NCI-H82 treated with DMSO at 0.1 percent for 48 hours (cell line): Measurements from ENCODE around the gene TNIP1.

Source experiments
- DNase-seq: peaks from one replicate; lab custom pipeline; 2025; ENCODE audit not compliant: unreplicated experiment; lab: John Stamatoyannopoulos, UW

TNIP1 gene

GRCh38 chr5:151080613-151081430, at the start of gene TNIP1:
Gene TNIP1, minus strand, starts transcription at chr5:151081034. Its CDS starts 15,939 bp downstream, at chr5:151065095.
- DNase-seq = no peak

- no peak for DNase-seq
Measured at GRCh38 chr5:151130235-151130921, 49.5 kb upstream of the TNIP1 start.

DNA sequence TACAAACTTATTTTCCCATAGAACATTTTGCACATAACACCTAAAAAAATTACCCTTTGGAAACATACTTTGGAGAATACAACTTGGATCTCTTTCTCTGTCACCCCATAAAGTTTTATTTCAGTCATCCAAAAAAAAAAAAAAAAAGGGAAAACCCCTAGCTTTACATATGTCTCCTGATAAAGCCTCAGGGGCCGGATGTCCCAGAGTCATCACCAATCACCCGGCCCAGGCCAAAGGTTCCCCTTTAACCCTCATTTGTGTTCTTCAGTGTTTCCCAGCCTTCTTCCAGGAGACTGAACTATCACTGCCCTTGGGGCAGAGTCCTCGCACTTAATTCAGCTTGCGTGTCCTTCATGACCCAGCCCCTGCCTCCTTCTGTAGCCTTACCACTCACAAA, 48.0 kb upstream of the TNIP1 start:
- no peak for DNase-seq

- no peak for DNase-seq
Measured at GRCh38 chr5:151127926-151128325, 47.1 kb upstream of the TNIP1 start.

- peak; percentile 2 for DNase-seq
Measured at GRCh38 chr5:151126199-151126645, 45.4 kb upstream of the TNIP1 start.

DNA sequence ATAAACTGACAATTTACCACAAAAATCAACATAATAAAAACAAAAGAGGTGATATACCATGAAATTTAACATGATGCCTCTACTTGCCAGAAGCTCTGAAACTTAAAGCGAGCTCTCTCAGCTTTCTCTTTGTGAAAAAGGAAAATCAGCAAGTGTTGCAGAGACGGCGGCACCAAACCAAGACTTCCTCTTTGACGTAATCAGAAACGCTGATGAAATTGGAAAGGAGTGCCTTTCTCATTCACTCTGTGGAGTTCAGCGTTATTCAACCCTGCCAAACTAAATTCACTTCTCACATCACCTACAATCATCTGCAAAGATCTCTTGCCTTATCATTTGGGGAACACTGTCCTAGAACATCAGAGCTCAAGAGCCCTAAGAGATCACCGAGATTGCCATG, 44.6 kb upstream of the TNIP1 start:
- no peak for DNase-seq

DNA sequence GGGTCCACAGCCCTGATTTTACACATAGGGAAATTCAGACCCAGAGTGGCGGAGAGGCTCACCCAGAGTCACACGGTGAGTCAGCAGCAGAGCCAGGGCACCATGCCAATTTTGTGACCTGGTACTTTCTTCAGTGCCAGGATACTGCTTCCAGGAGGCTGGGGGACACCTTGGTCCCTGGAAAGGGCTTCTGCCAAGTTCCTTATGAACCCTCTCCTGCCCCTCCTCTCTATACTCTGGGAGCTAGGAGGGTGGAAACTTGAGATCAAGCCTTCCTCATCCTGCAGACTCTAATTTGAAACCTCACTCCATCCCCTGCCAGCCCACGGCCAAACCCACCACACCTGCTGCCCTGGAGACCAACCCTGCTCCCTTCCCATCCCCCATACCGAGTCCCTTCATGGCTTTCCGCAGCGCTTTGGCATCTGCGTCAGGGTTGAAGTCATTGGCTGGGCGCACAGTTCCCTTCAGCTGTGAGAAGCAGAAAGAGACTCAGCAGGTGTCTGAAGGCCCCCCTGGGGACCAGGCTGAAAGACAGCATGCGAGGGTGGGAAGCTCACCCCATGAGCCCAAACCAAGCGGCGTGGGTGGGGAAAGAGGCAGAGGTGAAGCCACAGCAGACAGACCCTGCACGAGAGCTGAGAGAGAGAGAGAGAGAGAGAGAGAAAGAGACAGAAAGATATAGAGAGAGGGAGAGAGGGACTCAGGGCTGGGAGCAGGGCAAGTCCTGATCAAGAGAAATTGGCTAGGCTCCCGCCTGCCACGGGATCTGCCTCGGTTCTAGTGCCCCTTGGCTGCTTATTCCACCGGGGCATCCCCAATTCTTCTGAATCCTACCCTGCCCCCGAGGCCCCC, 43.3 kb upstream of the TNIP1 start:
- no peak for DNase-seq

- no peak for DNase-seq
Measured at GRCh38 chr5:151122828-151123227, 42.0 kb upstream of the TNIP1 start.

- DNase-seq = no peak
Measured at GRCh38 chr5:151121665-151122064, 40.8 kb upstream of the TNIP1 start.

- DNase-seq = no peak
Measured at GRCh38 chr5:151121095-151121494, 40.3 kb upstream of the TNIP1 start.

- DNase-seq = no peak
Measured at GRCh38 chr5:151118913-151119575, 38.2 kb upstream of the TNIP1 start.

GRCh38 chr5:151115272-151115905, 34.6 kb upstream of the TNIP1 start:
- DNase-seq = peak; percentile 10

- DNase-seq = no peak
Measured at GRCh38 chr5:151113651-151114050, 32.8 kb upstream of the TNIP1 start.

DNA sequence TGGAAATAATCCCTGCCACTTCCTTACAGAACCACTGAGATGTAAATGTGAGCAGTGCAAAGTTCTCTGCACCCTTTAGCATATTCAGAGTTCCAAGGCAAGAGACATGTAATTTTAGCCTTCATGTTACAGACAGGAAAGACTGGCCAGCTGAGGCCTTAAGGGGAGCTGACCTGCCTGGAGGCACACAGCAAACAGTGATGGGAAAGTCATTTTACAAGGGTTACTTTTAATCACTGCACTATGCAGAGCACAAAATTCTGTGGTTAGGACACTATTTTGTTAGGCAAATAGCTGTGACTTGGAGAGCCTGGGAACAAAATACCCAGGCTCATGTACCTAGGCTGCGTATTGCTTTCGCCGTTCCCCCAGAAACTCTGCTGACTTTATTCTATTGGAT, 30.2 kb upstream of the TNIP1 start:
- no peak for DNase-seq

DNA sequence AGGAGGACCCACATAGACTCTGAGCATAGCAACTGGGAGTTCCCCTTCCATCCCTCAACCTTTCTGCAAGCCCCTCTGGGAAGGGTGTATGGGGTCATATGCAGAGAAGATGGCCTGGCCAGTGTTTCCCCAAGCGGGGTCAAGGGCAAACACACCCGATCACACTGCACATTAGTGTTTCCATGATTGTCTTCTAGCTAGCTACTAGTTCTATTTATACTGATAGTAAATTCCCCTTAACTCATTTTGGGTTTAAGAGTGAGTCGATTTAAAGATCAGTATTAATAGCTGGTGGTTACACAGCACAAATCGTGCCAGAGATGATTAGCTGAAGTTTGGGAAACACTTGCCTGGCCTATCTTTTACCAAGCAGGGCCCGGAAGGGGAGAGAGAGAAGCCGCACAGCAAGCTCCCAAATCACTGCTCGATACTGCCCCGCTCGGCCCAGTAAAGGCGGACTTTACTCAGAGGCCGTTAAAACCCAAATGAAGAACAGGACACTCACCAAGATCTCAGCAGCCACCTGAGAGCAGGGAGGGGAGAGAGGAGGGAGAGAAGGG, 29.4 kb upstream of the TNIP1 start:
- DNase-seq = no peak

DNA sequence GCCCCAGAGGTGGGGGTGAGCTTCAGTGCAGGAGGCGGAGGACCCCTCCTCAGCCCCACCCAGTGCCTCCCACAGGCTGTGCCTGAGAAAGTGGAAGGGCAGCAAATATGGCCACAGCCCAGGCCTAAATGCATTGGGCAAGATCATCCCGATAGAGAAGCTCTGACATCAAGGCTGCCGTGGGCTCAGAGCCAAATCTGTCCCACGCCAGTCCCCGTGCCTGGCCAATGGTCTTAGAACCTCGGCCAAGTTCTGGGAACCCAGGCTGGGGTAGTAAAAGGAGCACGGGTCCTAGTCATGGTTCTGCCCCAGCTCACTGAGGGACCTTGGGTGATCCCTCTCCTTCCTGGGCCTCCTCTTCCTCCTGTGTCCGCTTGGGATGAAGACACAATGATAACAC, 27.7 kb upstream of the TNIP1 start:
- DNase-seq = no peak

GRCh38 chr5:151107738-151108520, 27.1 kb upstream of the TNIP1 start:
- no peak for DNase-seq

DNA sequence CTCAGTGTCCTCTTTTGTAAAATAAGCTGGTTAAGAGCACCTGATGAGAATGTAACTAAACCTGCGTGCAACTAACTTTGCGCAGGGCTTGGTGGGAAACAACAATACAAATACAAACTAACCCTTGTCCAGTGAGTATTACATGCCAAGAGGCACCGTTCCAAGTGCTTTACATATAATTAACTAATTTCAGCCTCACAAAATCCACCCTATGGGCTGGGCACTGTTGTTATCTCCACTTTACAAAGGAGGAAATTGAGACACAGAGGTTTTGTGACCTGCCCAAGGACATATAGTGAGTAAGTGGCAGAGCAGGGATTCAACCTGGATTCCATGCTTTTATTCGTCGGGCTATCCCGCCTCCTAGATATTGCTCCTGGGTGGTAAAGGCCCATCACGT, 26.2 kb upstream of the TNIP1 start:
- DNase-seq = no peak

DNA sequence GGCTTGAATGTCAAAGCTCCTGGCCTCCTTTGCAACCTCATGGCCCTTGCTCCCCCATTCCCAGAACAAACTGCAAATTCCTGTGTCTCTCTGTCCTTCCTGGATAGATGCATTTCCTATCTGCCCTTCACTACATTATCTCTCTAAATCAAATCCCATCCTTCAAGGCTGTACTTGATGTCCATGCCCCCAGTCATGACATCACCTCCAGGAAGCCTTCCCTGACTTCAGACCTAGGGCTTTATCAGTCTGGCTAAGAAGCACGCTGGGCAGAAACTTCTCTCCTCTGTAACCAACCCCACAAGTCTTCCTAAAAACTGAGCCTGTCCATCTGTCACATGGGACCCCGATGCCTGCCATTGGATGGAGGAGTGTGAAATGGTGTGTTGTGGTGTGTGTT, 25.7 kb upstream of the TNIP1 start:
- DNase-seq = no peak
